Endothelial cell of umbilical vein (primary cell): ENCODE data around the gene DENND6A. TPM values are rescaled to one million over a fixed set of nuclear protein-coding genes. Genes with fewer than 3 reads are reported as not detected.

ENCODE experiments used
- BruUV-seq: library from RNA; stranded (reverse); fragments of 400-500 nt; replicated peaks from 2 replicates; lab custom pipeline; 2021; lab: Mats Ljungman, UMichigan
- CTCF ChIA-PET: fragments of 300-600, 350-600 bp; sonication (Branson Sonifier 250); formaldehyde crosslinking; loops from one replicate; lab custom pipeline; 2021; ENCODE audit warnings: antibody characterized with exemption, inconsistent platforms; lab: Charles Lee
- POLR2A ChIA-PET: fragments of 300-600, 350-600 bp; sonication (Branson Sonifier 250); formaldehyde crosslinking; loops from one replicate; lab custom pipeline; 2021; ENCODE audit warnings: antibody characterized with exemption, inconsistent platforms; lab: Charles Lee
- DNase-seq: peaks from one replicate; pipeline ENCODE4 v3.0.0-alpha.2; 2011; ENCODE audit warnings: low read depth, low spot score
- FAIRE-seq: peaks from 2 replicates; lab custom pipeline; 2011; peaks lifted over from hg19 to GRCh38; lab: Jason Lieb, UNC
- H2AFZ ChIP-seq: 2 replicates; pipeline ENCODE4 v1.6.0; 2012; ENCODE audit warnings: low read depth, low read length, control low read depth, inconsistent platforms
- H3K27ac ChIP-seq: 2 replicates; pipeline ENCODE4 v1.5.1; 2011; ENCODE audit warnings: low read depth, mild to moderate bottlenecking, control low read depth, low read length, moderate library complexity; ENCODE audit not compliant: insufficient read depth
- H3K27me3 ChIP-seq, 2 experiments: 2 replicates each; pipeline versions ENCODE4 v1.6.0 to v1.6.1; 2011; ENCODE audit warnings: low read length in 2 of 2, mixed read lengths in 1 of 2; ENCODE audit not compliant: control insufficient read depth in 2 of 2, insufficient read depth in 2 of 2
- H3K36me3 ChIP-seq, 2 experiments: 2 replicates in 1 of 2; 3 replicates in 1 of 2; pipeline ENCODE4 v1.5.1; 2011; ENCODE audit warnings: low read length in 2 of 2, mild to moderate bottlenecking in 1 of 2, moderate library complexity in 1 of 2; ENCODE audit not compliant: control insufficient read depth in 2 of 2, insufficient read depth in 2 of 2; ENCODE audit errors: extremely low read depth in 1 of 2
- H3K4me1 ChIP-seq: 3 replicates; pipeline ENCODE4 v1.5.1; 2011; ENCODE audit warnings: mild to moderate bottlenecking, low read length; ENCODE audit not compliant: control insufficient read depth, insufficient read depth; ENCODE audit errors: extremely low read depth
- H3K4me2 ChIP-seq: 2 replicates; pipeline ENCODE4 v1.6.1; 2011; ENCODE audit warnings: low read length, control low read depth, mixed read lengths; ENCODE audit not compliant: insufficient read depth
- H3K4me3 ChIP-seq, 3 experiments: fragments of 200-600 bp in 1 of 3; sonication (generic), shearing (Covaris generic) in 1 of 3; replicated peaks in 1 of 3; 2 replicates each; pipeline ENCODE4 v1.5.1; 2011 to 2016; ENCODE audit warnings: control low read depth in 3 of 3, low read length in 3 of 3, mild to moderate bottlenecking in 2 of 3, inconsistent platforms in 1 of 3, low read depth in 1 of 3, moderate library complexity in 1 of 3; ENCODE audit not compliant: insufficient read depth in 1 of 3
- H3K79me2 ChIP-seq: 2 replicates; pipeline ENCODE4 v1.6.0; 2012; ENCODE audit warnings: low read length, inconsistent platforms; ENCODE audit not compliant: control insufficient read depth, insufficient read depth
- H3K9ac ChIP-seq: replicated peaks from 2 replicates; pipeline ENCODE3; 2011; ENCODE audit warnings: low read length, control low read depth; ENCODE audit not compliant: insufficient read depth; ENCODE audit errors: extremely low read depth
- H3K9me1 ChIP-seq: replicated peaks from 3 replicates; pipeline ENCODE4 v1.6.0; 2011; ENCODE audit warnings: mild to moderate bottlenecking, low read length; ENCODE audit not compliant: control insufficient read depth, insufficient read depth; ENCODE audit errors: extremely low read depth
- H3K9me3 ChIP-seq: replicated peaks from 2 replicates; pipeline ENCODE4 v1.5.1; 2012; ENCODE audit warnings: low read length, inconsistent platforms; ENCODE audit not compliant: control insufficient read depth, insufficient read depth
- H4K20me1 ChIP-seq: replicated peaks from 2 replicates; pipeline ENCODE3; 2011; ENCODE audit warnings: mild to moderate bottlenecking, low read length; ENCODE audit not compliant: control insufficient read depth, insufficient read depth; ENCODE audit errors: extremely low read depth
- EZH2 ChIP-seq: IDR thresholded peaks from 2 replicates; pipeline ENCODE4 v1.6.1; 2012; ENCODE audit warnings: borderline replicate concordance, low read depth, mild to moderate bottlenecking, moderate library complexity, low read length, inconsistent platforms; ENCODE audit not compliant: severe bottlenecking
- FOS ChIP-seq: IDR thresholded peaks from 2 replicates; pipeline ENCODE4 v1.6.1; 2011; ENCODE audit warnings: mild to moderate bottlenecking, low read length, moderate library complexity, borderline replicate concordance; ENCODE audit not compliant: insufficient read depth
- GATA2 ChIP-seq: IDR thresholded peaks from 2 replicates; pipeline ENCODE4 v1.7.0; 2011; ENCODE audit warnings: low read depth, mild to moderate bottlenecking, moderate library complexity, mixed read lengths, low read length; ENCODE audit not compliant: insufficient read length, insufficient read depth
- JUN ChIP-seq: IDR thresholded peaks from 2 replicates; pipeline ENCODE4 v1.6.1; 2011; ENCODE audit warnings: borderline replicate concordance, low read depth; ENCODE audit not compliant: insufficient read length, insufficient read depth
- MYC ChIP-seq: IDR thresholded peaks from one replicate; pipeline ENCODE4 v1.6.1; 2011; ENCODE audit warnings: mild to moderate bottlenecking, low read depth, low read length
- POLR2A ChIP-seq: IDR thresholded peaks from 2 replicates; pipeline ENCODE4 v1.6.1; 2012; ENCODE audit warnings: low read depth, mild to moderate bottlenecking, control low read depth, low read length
- POLR2AphosphoS5 ChIP-seq: IDR thresholded peaks from 2 replicates; pipeline ENCODE4 v1.6.1; 2012; ENCODE audit warnings: low read depth, mild to moderate bottlenecking, control low read depth, low read length, moderate library complexity; ENCODE audit not compliant: insufficient read depth
- dilution Hi-C: fragments of 300-500 bp; cut with MboI; formaldehyde crosslinking; loops from one replicate; pipeline ENCODE4 v1.15.0; 2019; ENCODE audit warnings: low sequenced_read_pairs; ENCODE audit not compliant: extremely low pct_ligation_motif_present
- intact Hi-C: fragments of 100-400 bp; cut with micrococcal nuclease; formaldehyde crosslinking; loops from one replicate; pipeline ENCODE4 v1.10.0; 2022
- polyA plus RNA-seq, 4 experiments: library from polyadenylated mRNA; depleted of rRNA in 3 of 4; stranded (reverse) in 3 of 4; unstranded in 1 of 4; fragments of >200 nt; gene quantifications; 2 replicates each; pipeline versions ENCODE4 v1.2.1 to v1.2.3, GENCODE V29; 2011 to 2012; ENCODE audit warnings: missing spikeins in 1 of 4
- total RNA-seq: library from RNA; stranded (reverse); gene quantifications from 2 replicates; pipeline ENCODE4 v1.2.3, GENCODE V29; 2021
- TF ChIP-seq, protein P1 (sequence below): IDR thresholded peaks from 2 replicates; pipeline ENCODE4 v1.6.1; 2011; ENCODE audit not compliant: insufficient read depth, insufficient read length
- TF ChIP-seq, protein P2 (sequence below), 2 donors: IDR thresholded peaks; 1 replicate in 1 of 2; 2 replicates in 1 of 2; pipeline ENCODE4 v1.5.1; 2011; ENCODE audit warnings: low read length in 2 of 2, mild to moderate bottlenecking in 2 of 2, moderate library complexity in 2 of 2, control low read depth in 1 of 2, inconsistent platforms in 1 of 2, low read depth in 1 of 2; ENCODE audit not compliant: insufficient read depth in 1 of 2; ENCODE audit errors: extremely low read depth in 1 of 2

Gene DENND6A
- total and polyA plus RNA-seq, 2 donors (not counting 3 experiments of a cell fraction or from before 2014, with no cell fraction given) = 12.7 to 25.0 TPM

DNA sequence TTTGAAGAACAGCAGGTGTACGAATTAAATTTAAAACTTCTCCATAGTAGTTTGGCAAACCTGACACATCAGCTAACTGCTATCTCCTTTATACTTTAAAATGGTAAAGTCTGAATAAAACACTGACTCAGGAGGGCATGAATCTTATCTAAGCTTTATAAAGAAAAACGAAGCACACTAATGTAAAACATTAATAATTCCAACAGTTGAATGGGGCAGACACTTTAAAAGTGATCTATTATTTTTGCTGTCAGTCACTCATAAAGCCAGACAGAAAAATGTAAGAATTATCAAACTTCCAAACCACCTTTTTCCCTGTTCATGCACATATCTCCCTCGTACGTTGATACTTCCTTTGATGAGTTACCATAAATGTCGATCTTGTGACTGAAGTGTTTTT is 98.3 kb downstream of the DENND6A start:
- Histone ChIP-seq H3K79me2 (peaks cover 74% of the 10 kb centered on the region), H3K9me3 (no peaks in the 10 kb centered on the region), H3K36me3 (no peaks in the 10 kb centered on the region), H3K9me1 (no peaks in the 10 kb centered on the region), H3K27ac (peak overlapping the region; percentile 97), H3K9ac (peak overlapping the region; percentile 99), H4K20me1 (peaks cover 23% of the 10 kb centered on the region), H3K27me3 (no peaks in the 10 kb centered on the region), H3K4me2 (peak overlapping the region; percentile 98), H3K4me3 (peak overlapping the region; percentile 82 to 93 (median 86)), H2AFZ (no peak overlapping the region), H3K4me1 (peaks cover 34% of the 10 kb centered on the region)
- FAIRE-seq (peak; percentile 40), DNase-seq (no peak)
- intact Hi-C loops = no loop called here
- no TSS peak for BruUV-seq
- ChIA-PET CTCF (interaction anchor here (1.2 to 1.7 kb wide), 2 partner anchors 36 to 197 kb away, joined by 4 read pairs; no protein-coding TSS in a partner anchor), POLR2A (no interaction called here)
- TF ChIP-seq FOS (no peak), JUN (no peak), GATA2 (no peak), POLR2A (no peak), EZH2 (no peak), POLR2AphosphoS5 (no peak), MYC (no peak)
- TF ChIP-seq, protein P1, sequence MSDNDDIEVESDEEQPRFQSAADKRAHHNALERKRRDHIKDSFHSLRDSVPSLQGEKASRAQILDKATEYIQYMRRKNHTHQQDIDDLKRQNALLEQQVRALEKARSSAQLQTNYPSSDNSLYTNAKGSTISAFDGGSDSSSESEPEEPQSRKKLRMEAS = no peak
- TF ChIP-seq, protein P2, sequence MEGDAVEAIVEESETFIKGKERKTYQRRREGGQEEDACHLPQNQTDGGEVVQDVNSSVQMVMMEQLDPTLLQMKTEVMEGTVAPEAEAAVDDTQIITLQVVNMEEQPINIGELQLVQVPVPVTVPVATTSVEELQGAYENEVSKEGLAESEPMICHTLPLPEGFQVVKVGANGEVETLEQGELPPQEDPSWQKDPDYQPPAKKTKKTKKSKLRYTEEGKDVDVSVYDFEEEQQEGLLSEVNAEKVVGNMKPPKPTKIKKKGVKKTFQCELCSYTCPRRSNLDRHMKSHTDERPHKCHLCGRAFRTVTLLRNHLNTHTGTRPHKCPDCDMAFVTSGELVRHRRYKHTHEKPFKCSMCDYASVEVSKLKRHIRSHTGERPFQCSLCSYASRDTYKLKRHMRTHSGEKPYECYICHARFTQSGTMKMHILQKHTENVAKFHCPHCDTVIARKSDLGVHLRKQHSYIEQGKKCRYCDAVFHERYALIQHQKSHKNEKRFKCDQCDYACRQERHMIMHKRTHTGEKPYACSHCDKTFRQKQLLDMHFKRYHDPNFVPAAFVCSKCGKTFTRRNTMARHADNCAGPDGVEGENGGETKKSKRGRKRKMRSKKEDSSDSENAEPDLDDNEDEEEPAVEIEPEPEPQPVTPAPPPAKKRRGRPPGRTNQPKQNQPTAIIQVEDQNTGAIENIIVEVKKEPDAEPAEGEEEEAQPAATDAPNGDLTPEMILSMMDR (IDR thresholded peaks at IDR 0.05; ENCODE audit: extremely low read depth in 1 of 2, insufficient read depth in 1 of 2, low read depth in 1 of 2, low read length in 2 of 2) = no peak
- dilution Hi-C loops = no loop called here
